ENCODE data around the gene ECM1. TPM values are rescaled to one million over a fixed set of nuclear protein-coding genes. Genes with fewer than 3 reads are reported as not detected.

Gene ECM1
- polyA plus RNA-seq, 12 donors: 2.9 to 26.5 (median 4.4) TPM; not detected in 1

DNA sequence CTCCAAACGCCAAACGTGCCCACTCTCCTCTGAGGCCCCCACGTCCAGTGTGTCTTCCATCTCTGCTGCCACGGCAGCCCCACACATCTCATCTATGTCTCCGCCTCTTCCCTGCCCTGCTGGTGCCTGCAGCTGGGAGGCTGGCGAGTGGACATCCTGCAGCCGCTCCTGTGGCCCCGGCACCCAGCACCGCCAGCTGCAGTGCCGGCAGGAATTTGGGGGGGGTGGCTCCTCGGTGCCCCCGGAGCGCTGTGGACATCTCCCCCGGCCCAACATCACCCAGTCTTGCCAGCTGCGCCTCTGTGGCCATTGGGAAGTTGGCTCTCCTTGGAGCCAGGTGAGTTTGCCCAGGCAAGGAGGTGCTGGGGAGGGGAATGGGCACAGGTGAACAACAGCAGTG, 49.9 kb downstream of the ECM1 start:
- no peak for DNase-seq

GRCh38 chr1:150558303-150558704, 50.4 kb downstream of the ECM1 start:
- DNase-seq: no peak

DNA sequence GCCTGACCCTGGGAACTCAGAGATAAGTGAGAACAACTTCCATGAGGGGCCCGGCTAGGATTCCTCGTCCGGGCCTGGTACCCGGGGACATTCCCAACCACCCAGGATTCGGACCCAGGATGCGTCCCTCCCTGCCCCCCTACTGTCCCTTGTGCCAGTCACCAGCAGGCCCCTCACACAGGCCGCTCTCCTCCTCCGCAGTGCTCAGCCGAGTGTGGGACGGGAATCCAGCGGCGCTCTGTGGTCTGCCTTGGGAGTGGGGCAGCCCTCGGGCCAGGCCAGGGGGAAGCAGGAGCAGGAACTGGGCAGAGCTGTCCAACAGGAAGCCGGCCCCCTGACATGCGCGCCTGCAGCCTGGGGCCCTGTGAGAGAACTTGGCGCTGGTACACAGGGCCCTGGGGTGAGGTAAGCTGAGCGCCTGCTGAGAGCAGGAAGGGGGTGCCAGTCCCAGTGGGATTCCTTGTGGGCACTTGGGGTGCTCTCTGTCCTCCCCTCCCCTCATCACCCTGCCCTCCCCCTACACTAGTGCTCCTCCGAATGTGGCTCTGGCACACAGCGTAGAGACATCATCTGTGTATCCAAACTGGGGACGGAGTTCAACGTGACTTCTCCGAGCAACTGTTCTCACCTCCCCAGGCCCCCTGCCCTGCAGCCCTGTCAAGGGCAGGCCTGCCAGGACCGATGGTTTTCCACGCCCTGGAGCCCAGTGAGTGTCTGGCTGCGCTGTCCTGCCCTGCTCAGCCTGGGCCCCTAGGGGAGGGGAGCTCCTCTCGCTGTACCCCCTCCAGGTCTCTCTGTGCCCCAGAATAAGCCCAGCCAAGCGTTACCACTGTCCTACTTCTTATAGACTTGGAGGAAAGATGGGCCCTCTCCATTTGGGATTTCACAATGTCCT, 51.1 kb downstream of the ECM1 start:
- DNase-seq: no peak

DNA sequence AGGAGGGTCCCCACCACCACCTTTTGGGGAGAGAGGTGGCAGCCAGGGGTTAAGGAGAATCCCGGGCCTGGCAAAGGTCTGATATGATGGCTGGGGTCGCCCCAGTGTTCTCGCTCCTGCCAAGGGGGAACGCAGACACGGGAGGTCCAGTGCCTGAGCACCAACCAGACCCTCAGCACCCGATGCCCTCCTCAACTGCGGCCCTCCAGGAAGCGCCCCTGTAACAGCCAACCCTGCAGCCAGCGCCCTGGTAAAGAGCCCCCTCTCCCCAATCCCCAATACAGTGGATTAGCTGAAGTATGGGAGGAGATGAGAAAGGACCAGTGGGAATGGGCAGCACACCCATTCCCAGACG, 51.7 kb downstream of the ECM1 start:
- DNase-seq: no peak

GRCh38 chr1:150560011-150560438, 52.1 kb downstream of the ECM1 start:
- peak; percentile 70 for DNase-seq

DNA sequence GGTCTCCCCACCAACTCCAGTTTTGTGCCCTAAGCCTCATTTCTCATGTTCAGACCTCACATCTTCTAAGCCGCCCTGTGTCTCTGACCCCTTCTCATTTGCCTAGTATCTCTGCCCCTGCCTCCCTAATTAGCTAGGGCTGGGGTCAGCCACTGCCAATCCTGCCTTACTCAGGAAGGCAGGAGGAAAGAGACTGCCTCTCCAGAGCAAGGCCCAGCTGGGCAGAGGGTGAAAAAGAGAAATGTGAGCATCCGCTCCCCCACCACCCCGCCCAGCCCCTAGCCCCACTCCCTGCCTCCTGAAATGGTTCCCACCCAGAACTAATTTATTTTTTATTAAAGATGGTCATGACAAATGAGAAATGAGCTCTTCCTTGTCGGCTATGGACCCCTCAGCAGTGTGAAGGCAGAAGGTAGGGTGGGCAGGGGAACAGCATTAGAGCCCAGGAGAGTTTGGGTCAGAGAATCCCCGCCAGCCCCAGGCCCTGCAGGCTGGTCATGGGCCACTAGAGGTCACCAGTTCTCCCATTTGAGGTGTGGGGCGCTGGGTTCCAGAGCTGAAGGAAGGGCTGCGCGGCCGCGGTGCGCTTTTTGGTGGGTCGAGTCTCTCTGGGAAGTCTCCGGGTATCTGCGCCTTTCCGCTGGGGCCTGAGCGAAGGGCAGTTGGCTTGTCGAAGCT, 52.8 kb downstream of the ECM1 start:
- DNase-seq: no peak

DNA sequence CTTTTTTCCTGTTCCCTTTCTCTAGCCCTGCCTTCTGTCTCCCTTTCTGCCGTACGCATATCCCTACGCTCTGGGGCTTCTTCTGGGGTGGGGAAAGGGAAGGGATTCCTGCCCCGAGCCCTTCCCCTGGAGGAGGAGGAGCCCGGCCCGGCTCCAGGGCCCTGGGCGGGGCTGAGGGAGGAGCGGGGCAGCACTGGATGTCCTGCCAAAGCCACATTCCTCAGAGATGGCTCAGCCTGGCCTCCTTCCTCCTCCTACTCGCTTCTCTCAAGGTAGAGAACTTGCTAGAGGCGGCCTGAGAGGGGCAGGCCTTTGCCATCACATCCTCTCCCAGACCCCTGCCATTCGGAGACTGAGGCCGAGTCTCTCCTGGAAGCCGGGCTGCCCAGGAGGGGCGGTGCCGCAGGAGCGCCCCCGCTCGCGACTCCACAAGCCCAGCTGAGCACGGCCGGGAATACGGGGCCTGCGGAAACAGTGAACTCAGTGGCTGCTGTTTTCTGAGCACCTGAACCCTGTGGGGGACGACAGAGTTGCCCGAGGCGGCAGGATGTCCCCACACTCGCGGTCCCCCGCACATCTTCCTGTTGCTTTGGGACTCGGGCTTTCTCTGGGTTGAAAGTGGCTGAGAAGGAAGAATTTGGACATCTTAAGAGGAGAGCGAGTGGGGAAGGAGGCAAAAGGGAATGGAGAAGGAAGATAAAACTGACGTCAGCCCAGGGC, 53.5 kb downstream of the ECM1 start:
- peak; percentile 97 for DNase-seq

- DNase-seq: peak; percentile 95
Measured at GRCh38 chr1:150561974-150562445, 54.1 kb downstream of the ECM1 start.

DNA sequence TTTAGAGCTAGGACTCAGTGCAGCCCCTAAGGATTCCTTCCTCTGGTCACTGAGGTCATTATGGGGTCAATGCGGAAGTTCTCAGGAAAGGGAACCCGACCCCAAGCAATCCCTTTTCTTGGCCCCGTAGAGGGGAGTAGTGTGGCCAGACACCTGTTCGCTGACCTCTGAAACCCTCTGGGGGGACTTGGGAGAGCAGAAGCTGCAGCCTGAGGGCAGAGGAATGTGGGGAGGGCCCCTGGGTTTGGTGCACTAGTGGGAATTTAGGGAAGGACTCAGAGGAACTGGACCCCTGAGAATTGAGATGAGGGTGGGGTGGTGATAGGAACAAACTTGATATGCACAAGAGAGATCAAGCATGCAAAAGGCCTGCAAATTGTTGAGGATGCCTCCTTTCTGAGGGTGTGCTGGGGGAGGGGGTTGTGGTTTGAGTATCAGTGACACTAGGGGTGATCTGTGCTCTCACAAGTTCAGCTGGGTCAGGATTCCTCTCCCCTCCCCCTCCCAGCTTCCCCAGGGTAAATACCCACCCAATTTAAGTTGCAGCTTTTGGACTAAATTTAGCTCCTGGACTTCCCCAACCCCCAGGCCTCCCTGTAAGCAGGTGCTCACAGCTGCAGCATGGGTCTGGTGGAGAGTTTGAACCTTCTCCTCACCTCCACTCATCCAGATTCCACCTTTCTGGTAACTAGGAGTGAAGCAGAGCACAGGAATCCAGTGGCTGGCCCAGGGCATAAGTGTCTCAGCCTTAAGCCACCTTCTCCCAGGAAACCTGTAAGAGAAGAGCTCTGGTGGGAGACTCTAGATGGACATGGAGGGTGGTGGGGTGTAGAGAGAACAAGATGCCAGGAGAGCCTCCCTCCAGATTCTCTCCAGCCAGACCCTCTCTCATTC, 54.8 kb downstream of the ECM1 start:
- DNase-seq: no peak

Other genes with a start within 250 kb of the ECM1 start
- gene APH1A, start 239.1 kb upstream of the ECM1 start, polyA plus RNA-seq (ENCODE audit: insufficient read length in 12 of 12): 100 to 1,000 TPM in 9 of 12 donors, 10 to 100 TPM in 2, not detected in 1; 70.7 to 140 (median 106) TPM
- 10 to 100 TPM in 10 of 12 donors, not detected in 2; 26.8 to 50.4 (median 40.8) TPM for gene C1orf54, start 235.3 kb upstream of the ECM1 start, polyA plus RNA-seq (ENCODE audit: insufficient read length in 12 of 12)
- 1 to 10 TPM in 10 of 12 donors, not detected in 2; 1.8 to 6.4 (median 3.6) TPM for gene CIART, start 225.6 kb upstream of the ECM1 start, polyA plus RNA-seq (ENCODE audit: insufficient read length in 12 of 12)
- gene MRPS21, start 214.2 kb upstream of the ECM1 start, polyA plus RNA-seq (ENCODE audit: insufficient read length in 12 of 12): 10 to 100 TPM in 11 of 12 donors, not detected in 1; 35.6 to 62.4 (median 47.4) TPM
- 10 to 100 TPM in 11 of 12 donors, not detected in 1; 31.8 to 80.2 (median 50.3) TPM for gene PRPF3, start 186.6 kb upstream of the ECM1 start, polyA plus RNA-seq (ENCODE audit: insufficient read length in 12 of 12)
- gene RPRD2, start 144.0 kb upstream of the ECM1 start, polyA plus RNA-seq (ENCODE audit: insufficient read length in 12 of 12): 100 to 1,000 TPM in 1 of 12 donors, 10 to 100 TPM in 11; 25.9 to 181 (median 27.8) TPM
- gene TARS2, start 20.7 kb upstream of the ECM1 start, polyA plus RNA-seq (ENCODE audit: insufficient read length in 12 of 12): 10 to 100 TPM in 11 of 12 donors, not detected in 1; 13.1 to 25.8 (median 20.4) TPM
- 1 to 10 TPM in 5 of 12 donors, under 1 TPM in 4, not detected in 3; 0.40 to 2.0 (median 1.2) TPM for gene FALEC, start 7.6 kb downstream of the ECM1 start, polyA plus RNA-seq (ENCODE audit: insufficient read length in 12 of 12)
- 10 to 100 TPM in 11 of 12 donors, not detected in 1; 37.5 to 77.9 (median 49.0) TPM for gene ADAMTSL4, start 41.3 kb downstream of the ECM1 start, polyA plus RNA-seq (ENCODE audit: insufficient read length in 12 of 12)
- 100 to 1,000 TPM in 11 of 12 donors, not detected in 1; 125 to 262 (median 159) TPM for gene MCL1, start 71.5 kb downstream of the ECM1 start, polyA plus RNA-seq (ENCODE audit: insufficient read length in 12 of 12)
- 100 to 1,000 TPM in 11 of 12 donors, not detected in 1; 102 to 177 (median 118) TPM for gene ENSA, start 121.5 kb downstream of the ECM1 start, polyA plus RNA-seq (ENCODE audit: insufficient read length in 12 of 12)
- gene GOLPH3L, start 189.0 kb downstream of the ECM1 start, polyA plus RNA-seq (ENCODE audit: insufficient read length in 12 of 12): 10 to 100 TPM in 11 of 12 donors, not detected in 1; 15.0 to 27.1 (median 19.7) TPM
- gene HORMAD1, start 212.8 kb downstream of the ECM1 start, polyA plus RNA-seq (ENCODE audit: insufficient read length in 12 of 12): under 1 TPM in 1 of 12 donors, not detected in 11; 0.27 TPM

Data from muscle of arm (tissue), 12 donors.